Stimulated activated CD8-positive, alpha-beta memory T cell treated with anti-CD3 and anti-CD28 coated beads, Interleukin-2, amount 100 ng/mL, for 1 hour (primary cell): Measurements from ENCODE around the gene FRMD5.

Source experiments
- DNase-seq, 2 donors: peaks; one replicate each; pipeline ENCODE4 v3.0.0-alpha.2; 2020; ENCODE audit warnings: low read depth in 2 of 2

Gene FRMD5

DNA sequence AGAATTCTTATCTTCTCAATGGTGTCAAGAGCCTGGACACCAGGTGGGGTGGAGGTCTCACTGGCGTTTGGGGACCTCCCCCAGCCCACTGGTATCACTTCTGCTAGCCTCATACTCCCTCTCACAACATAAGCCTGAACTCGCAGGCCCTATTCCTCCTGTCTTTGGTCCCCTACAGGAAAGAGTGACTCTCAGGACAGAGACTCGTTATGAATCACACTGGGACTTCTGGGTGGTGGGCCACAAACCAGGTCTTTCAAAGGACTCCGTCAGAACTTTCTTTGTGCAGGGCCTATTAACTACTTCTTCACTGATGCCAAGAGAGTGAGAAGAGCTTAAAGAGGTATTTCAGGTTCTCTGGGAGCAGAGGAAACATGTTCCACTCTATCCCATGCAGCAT, 267.9 kb downstream of the FRMD5 start:
- no peak for DNase-seq

DNA sequence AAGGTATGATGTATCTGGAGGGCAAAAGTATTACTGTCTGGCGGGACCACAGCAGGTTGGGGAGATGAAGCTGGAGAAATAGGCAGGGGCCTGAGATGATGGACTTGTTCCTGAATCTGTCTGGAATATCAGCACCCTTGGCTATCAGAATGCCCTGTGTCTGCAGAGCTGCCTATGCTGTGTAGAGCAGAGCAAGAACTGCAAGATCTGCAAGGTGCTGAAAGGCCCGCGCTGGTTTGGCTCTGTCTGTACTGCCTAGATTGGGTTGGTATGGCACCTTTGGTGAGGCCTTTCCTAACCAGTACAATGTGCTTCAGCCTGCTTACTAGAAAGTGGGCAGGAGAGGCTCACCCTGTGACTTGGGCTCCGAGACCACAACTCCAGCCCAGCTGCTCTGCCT, 271.5 kb downstream of the FRMD5 start:
- DNase-seq = no peak

GRCh38 chr15:43922021-43922420, 273.1 kb downstream of the FRMD5 start:
- DNase-seq = no peak

GRCh38 chr15:43920815-43921214, 274.3 kb downstream of the FRMD5 start:
- no peak for DNase-seq

DNA sequence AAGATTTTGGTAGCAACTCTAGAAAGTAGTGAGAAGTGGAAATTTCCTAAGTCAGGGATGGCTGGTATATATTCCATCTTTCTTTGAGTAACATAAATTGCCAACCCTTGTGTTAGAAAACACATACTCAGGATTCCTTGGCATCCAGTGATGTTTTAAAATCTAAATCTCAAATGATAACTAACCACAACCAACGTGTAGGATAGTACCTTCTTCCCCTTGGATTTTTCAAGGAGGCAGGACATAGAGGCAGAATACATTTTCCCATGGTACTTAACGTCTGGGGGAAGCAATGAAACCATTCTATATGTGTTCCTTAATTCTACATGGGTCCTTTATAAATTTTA, 274.8 kb downstream of the FRMD5 start:
- no peak for DNase-seq

GRCh38 chr15:43919540-43920253, 275.4 kb downstream of the FRMD5 start:
- DNase-seq = no peak

DNA sequence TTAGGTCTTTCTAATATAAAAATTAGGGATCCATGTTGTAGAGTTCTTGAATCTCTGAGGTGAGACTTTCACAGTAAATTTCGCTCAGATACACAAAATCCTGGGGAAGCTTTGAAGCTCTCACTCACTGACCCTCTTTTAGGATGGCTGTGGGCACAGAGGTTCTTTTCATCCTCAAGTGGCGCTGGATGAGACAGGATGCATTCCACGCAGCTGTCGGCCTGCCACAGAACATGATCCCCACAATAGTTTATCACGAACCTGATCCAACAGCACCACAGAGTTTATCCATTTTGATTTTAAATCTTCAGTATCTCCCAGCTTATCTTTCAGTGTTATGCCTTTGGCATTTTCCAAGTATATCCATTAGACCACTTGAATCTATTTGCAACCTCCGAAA, 276.4 kb downstream of the FRMD5 start:
- no peak for DNase-seq

DNA sequence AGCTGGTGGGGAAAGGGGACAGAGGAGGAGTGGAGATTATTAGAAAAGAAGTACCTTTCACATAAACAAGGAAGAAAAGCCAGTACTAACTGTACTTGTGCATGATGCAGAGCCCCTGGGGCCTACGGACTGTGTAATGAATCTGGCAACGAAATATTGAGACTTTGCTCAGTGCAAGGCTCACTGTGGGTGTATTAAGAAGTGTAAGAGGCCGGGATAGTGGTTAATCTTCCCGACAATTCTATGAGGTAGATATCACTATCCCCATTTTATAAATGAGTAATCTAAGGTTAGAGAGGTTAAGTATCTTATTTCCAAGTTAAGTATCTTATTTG, 278.8 kb downstream of the FRMD5 start:
- DNase-seq = no peak

- DNase-seq = no peak
These were observed 279.3 kb downstream of the FRMD5 start for GRCh38 chr15:43915631-43916325.

DNA sequence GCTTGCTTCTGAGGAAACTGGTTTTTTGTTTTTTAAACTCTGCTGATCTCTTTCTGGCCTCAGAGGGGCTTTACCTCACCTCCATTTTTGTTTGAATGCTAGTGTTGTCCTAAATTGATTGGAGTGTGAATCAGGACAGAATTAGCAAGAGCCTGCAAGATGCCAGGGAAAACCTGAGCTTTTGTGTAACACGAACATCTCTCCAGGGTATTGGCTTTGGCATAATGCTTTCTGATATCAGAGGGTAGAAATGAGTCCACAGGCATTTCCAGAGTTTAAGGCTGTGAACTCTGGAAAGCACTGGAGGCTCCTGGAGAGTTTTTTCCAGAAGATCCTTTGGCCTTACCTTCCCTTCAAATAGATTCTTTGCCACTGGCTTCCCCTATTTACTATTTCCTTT, 281.1 kb downstream of the FRMD5 start:
- no peak for DNase-seq

DNA sequence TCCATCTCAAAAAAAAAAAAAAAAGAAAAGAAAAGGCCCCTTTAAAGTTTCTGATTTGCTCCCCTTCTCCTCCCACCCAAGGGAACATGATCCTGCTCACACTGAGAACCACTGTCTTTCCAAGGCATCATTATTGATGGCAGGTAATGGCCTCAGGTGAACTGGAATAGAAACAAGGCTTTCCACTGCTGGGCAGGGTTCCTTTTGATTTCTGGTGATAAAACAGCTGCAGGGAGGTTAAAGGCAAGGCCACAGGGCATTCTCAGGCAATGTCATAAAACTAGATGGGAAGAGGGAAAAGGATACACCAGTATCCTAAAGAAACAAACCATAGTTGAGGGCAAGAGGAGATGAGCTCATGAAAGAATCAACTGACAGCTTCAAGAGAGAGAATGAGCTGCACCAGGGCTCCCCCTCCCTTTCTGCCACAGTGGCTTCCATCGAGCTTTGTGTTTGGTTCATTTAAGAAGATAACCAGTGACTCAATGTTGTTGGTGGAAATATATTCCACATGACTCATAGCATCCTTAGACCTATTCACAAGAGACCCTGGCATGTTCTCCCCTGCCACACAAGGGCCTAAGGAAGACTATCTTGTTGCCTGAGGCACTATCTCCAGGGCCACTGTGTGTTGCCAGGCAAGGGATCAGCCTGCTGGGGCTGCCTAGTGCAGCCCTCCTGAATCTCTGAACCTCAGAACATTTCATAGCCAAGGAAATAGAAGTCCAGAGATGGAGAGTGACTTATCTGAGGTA, 281.9 kb downstream of the FRMD5 start:
- no peak for DNase-seq

- no peak for DNase-seq
These were observed 282.9 kb downstream of the FRMD5 start for GRCh38 chr15:43912208-43912607.

- no peak for DNase-seq
These were observed 283.8 kb downstream of the FRMD5 start for GRCh38 chr15:43911235-43911781.

DNA sequence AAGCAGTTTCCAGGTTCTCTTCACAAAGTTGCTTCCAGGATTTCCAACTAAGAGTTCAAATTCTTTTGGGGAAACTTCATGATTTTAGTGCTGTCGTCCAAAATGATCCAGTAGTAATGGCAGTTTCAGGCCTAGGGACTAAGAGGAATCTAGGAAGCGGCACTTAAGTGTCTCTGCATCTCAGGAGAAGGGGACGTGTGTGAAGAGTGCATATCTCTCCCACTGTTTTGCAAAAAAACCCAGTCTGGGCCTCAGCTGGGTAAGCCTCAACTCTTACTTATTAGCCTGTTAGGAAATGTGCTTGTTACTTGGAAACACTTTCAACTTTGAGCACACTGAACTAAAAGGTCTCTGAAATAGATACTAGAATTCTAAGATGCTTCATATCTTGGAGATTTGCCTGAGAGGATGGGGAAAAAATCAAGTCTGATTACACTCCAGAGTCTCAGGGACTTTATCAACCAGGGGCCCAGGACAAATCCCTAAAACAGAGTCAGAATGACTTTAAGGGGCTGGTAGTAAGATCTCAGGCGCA, 286.5 kb downstream of the FRMD5 start:
- no peak for DNase-seq

DNA sequence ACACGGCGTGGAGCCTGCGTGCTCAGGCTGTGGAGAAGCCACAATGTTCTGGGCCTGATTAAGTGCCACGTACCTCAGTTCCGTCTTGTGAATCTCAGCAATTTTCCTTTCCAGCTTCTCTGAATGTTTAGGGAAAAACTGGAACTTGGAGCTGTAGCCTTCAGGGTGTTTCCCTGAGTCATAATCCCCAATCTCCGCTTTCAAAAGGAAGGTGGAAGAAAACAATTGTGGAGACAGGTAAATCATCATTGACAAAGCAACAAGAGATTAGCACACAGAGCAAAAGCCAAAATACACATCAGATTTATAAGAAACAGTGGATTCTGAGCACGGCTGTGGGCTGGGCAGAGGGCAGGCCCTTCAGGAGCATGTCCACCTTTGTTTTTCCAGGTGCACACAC, 289.3 kb downstream of the FRMD5 start:
- no peak for DNase-seq

- DNase-seq = peak in 1 of 2 donors; percentile 3
These were observed 291.2 kb downstream of the FRMD5 start for GRCh38 chr15:43903864-43904290.

DNA sequence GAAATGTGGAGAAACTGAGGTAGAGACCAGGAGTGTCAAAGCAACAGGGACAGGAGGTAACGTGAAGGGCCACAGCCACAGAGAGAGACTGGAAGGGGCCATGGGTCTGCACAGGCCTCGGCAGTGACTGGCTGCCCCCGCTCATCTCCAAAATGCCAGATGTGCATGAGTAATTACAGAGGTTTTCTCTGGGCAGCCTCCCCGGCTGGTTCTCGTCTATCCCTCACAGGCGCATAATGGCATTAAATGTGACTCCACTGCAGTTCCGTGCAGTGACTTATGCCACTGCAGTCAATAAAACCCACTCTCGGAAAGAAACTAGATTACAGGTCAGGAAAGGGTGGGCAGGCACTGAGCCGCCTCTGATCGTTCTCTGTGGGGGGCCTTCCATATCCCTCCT, 293.6 kb downstream of the FRMD5 start:
- DNase-seq = no peak

DNA sequence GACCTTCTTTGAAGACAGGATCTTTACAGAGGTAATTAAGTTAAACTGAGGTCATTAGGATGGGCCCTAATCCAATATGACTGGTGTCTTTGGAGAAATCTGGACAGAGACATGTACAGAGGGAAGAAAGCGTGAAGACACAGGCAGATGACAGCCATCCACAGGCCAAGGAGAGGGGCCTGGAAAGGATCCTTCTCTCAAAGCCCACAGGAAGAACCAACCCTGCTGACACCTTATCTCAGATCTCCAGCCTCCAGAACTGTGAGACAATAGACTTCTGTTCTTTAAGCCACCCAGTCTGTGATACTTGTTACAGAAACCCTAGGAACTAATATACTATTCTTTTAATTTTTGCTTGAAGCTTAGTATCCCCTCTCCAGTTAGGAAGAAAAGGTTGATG, 294.1 kb downstream of the FRMD5 start:
- no peak for DNase-seq

DNA sequence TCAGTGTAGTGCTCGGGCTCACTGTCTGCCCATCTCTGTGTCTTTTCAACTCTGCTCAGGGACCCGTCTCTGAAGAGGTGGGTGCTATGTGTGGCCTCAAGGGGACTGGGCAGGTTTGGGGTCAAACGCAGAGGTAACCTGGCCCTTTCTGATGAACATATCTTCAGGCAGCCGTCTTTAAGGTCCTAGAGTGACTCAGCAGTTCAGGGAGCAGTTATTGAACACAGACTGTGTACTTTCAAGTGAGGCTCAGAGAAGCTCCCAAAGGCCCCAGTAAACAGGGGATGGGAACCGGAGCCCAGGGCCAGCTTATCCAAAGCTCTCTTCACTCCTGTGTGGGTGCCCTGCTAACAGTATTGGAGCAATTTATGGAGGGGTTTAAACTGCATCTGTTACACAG, 295.1 kb downstream of the FRMD5 start:
- DNase-seq = no peak

DNA sequence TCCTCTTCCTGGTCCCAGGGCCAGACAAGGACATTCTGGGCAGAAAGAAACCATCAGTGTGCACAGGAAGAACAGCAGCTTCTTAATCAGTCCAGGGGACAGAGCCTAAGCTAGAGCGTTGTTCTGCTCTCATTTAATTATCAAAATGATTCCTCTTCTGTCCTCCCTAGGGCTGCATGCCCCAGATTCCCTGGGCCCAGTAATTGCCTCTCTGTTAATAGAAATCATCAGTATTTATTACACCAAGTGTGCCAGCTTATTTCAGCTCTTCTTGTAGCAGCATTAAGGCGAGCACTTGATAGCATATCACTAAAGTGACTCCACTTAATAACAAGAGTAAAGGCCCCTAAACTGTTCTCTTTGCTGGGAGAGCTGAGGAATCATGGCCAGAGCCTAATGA, 296.2 kb downstream of the FRMD5 start:
- no peak for DNase-seq

GRCh38 chr15:43896543-43896942, 298.5 kb downstream of the FRMD5 start:
- DNase-seq = no peak

GRCh38 chr15:43895586-43895985, 299.5 kb downstream of the FRMD5 start:
- DNase-seq = no peak

DNA sequence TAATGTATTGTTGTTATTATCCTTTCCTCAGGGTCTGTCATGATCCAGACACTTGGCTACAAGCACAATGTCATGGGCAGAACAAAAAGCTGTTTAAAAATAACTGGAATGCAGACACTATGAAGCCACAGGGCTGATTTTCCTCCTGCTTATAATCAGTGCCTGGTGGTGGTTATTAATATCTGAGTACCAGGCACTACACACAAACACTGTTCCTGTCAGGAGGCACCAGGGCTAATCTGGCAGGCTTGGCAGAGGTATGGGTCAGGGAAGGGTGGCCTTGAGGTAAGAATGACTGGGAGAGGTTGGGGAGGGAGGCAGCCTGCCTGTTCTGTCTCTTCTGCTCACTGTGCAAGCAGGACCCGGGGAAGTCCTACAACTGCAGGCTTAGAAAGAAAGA, 301.1 kb downstream of the FRMD5 start:
- DNase-seq = no peak
